Measurements from ENCODE around the gene MCF2L2. TPM values are rescaled to one million over a fixed set of nuclear protein-coding genes. Genes with fewer than 3 reads are reported as not detected.

MCF2L2 gene
- total and polyA plus RNA-seq, 2 experiments from 2014 or later: 4.4 to 12.9 TPM

DNA sequence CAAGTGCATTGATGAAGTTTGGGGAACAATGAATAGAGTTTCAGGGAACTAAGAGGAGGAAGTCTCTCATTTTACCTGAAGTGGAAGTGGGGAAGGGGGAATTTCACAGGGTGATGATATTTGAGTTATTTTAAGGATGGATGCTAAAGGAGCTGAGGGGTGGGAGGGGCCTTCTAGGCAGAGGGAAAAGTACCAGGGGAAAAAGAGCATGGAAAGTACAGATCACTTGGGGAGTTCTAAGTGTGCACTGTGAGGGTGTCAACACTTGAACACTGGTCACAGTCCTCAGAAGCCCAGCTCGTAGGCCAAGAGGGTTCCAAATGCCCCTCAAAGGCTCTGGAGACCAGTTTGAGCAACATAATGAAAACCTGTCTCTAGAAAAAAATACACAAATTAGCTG lies 284.1 kb downstream of the MCF2L2 start:
- H3K9me3 ChIP-seq (ENCODE audit: low read depth): no peaks in the 10 kb centered on the region
- H3K4me3 ChIP-seq: no peak overlapping the region
- no peaks in the 10 kb centered on the region for H3K36me3 ChIP-seq
- H3K27me3 ChIP-seq: no peaks in the 10 kb centered on the region
- no peak overlapping the region for H3K27ac ChIP-seq
- no peak for TF ChIP-seq CTCF (IDR thresholded peaks at IDR 0.05; ENCODE audit: low read depth, low read length)
- DNase-seq (ENCODE audit: low read depth in 1 of 2, low spot score in 1 of 2): no peak
- no peaks in the 10 kb centered on the region for H3K4me1 ChIP-seq (ENCODE audit: low read depth)

DNA sequence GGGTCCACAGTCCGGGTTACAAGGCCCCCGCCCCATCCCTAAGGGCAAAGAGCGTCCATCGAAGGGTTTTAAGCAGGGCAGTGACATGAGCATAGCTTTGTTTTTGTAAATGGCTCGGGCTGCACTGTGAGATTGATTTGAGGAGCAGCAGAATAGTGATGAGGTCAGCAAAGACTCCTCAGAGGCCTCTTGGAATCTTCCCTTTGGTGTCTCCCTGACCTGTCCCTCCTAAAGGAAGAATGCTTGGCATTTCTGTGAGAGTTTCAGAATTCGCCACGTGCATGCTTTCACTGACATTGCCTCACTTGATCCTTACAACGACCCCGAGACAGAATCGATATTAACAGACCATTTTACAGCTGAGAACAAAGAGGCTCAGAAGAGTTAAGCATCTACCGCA lies 286.2 kb downstream of the MCF2L2 start:
- H3K4me1 ChIP-seq (ENCODE audit: low read depth): no peaks in the 10 kb centered on the region
- peak in 1 of 2 donors; percentile 11 for DNase-seq (ENCODE audit: low read depth in 1 of 2, low spot score in 1 of 2)
- no peaks in the 10 kb centered on the region for H3K36me3 ChIP-seq
- H3K4me3 ChIP-seq: no peak overlapping the region
- no peak for TF ChIP-seq CTCF (IDR thresholded peaks at IDR 0.05; ENCODE audit: low read depth, low read length)
- H3K9me3 ChIP-seq (ENCODE audit: low read depth): no peaks in the 10 kb centered on the region
- H3K27me3 ChIP-seq: no peaks in the 10 kb centered on the region
- no peak overlapping the region for H3K27ac ChIP-seq

DNA sequence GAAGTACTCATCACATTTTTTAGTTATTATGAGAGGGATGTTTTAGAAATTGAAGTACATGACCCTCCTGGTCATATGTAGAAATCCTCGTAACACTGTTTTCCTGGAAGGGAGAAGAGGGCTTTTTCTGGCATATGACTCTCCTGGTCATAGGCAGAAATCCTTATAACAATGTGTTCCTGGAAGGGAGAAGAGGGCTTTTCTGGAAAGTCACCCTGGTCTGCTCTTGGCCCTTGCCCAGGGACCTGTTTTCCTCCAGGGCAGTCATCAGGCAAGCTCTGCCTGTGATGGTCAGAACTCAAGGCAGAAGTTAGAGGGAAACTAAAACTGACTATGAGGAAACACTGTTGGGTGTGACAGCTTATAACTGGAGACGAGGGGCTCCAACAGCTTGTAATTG lies 293.6 kb downstream of the MCF2L2 start:
- no peak for TF ChIP-seq CTCF (IDR thresholded peaks at IDR 0.05; ENCODE audit: low read depth, low read length)
- no peaks in the 10 kb centered on the region for H3K9me3 ChIP-seq (ENCODE audit: low read depth)
- H3K27ac ChIP-seq: no peak overlapping the region
- H3K27me3 ChIP-seq: peaks cover 4% of the 10 kb centered on the region
- no peaks in the 10 kb centered on the region for H3K36me3 ChIP-seq
- H3K4me3 ChIP-seq: no peak overlapping the region
- H3K4me1 ChIP-seq (ENCODE audit: low read depth): no peaks in the 10 kb centered on the region
- no peak for DNase-seq (ENCODE audit: low read depth in 1 of 2, low spot score in 1 of 2)

DNA sequence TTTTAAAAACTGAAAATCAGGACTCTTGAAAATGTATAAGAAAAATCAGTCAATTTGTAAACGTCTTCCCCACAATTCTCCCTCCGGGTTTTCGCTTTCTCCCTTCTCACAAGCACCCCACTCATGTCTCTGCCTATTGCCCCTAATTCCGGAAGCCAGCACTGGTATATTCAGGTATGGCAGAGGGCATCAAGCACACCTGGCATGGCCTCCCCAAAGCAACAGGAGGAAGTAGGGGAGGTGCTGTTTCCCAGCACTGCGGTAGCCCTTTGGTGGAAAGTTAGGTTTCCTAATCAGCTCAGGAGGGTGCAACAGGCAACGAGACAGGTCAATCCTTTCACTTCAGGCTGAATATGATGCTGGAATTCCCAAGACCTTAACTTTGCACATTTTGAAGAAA lies 296.0 kb downstream of the MCF2L2 start:
- no peaks in the 10 kb centered on the region for H3K36me3 ChIP-seq
- no peak for TF ChIP-seq CTCF (IDR thresholded peaks at IDR 0.05; ENCODE audit: low read depth, low read length)
- peaks cover 4% of the 10 kb centered on the region for H3K27me3 ChIP-seq

DNA sequence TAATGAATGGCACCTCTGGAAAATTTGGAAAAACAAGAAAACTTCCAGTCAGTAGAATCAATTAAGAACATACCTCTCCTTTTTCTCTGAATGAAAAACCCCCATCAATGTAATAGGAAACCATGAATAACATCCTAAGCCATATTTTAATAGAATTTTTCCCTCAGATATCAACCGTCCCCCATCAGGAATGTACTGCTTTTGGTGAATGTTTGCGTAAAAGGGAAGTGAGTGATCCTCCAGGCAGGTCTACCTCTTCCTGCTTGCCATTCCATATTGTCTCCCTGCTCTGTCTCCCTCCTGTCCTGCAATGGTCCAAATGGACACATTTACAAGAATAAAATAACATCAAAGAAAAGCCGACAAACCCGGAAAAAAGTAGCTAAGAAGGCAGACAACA lies 296.7 kb downstream of the MCF2L2 start:
- H3K27me3 ChIP-seq: peaks cover 4% of the 10 kb centered on the region
- H3K9me3 ChIP-seq (ENCODE audit: low read depth): no peaks in the 10 kb centered on the region
- peak in 1 of 2 donors; percentile 70 for DNase-seq (ENCODE audit: low read depth in 1 of 2, low spot score in 1 of 2)
- no peak overlapping the region for H3K4me3 ChIP-seq
- H3K4me1 ChIP-seq (ENCODE audit: low read depth): no peaks in the 10 kb centered on the region
- no peak for TF ChIP-seq CTCF (IDR thresholded peaks at IDR 0.05; ENCODE audit: low read depth, low read length)
- H3K36me3 ChIP-seq: no peaks in the 10 kb centered on the region
- no peak overlapping the region for H3K27ac ChIP-seq

More for the DNA sequence above, 296.0 kb downstream of the MCF2L2 start:
- no peaks in the 10 kb centered on the region for H3K4me1 ChIP-seq (ENCODE audit: low read depth)
- DNase-seq (ENCODE audit: low read depth in 1 of 2, low spot score in 1 of 2): no peak
- H3K4me3 ChIP-seq: no peak overlapping the region
- no peaks in the 10 kb centered on the region for H3K9me3 ChIP-seq (ENCODE audit: low read depth)
- no peak overlapping the region for H3K27ac ChIP-seq
